Measurements from ENCODE around the gene CC2D1B.

The CC2D1B gene

DNA sequence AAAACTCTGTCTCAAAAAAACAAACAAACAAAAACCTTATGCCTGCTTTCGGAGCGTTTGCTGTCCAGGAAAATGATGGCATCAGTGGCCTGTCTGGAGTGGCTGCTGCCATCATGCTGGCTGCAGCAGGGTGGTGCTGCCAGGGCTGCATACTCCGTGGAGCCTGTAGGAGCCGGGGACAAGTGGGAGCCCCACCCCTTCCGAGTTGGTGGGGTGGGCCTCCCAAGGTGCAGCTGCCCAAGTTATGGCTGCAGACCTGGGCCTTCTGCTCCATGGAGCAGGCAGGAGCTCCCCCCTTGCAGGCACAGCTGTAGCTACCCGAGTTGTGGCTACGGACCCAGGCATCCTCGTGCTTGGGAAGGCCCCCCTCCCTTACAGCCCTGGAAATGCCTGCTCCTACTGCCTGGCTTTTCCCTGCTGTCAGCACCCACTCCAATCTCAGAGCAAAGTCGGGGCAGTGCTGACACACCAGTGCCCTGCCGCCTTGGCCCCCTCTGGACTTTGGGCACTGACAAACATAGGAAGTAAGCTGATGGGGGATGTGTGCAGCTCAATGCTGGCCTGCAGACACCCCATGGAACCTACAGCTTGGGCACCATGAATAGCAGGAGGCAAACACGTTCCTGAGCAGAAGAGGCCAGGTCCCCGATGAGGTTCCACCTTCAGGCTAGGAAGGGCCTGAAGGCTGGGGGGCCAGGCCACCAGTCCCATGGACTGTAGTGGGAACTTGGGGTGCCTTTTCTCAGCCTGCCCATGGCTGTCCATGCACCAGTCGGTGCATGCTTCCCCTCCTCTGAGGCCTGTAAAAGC, 60.4 kb downstream of the CC2D1B start:
- DNase-seq (ENCODE audit: low read depth in 2 of 2) = no peak
